ENCODE results near the gene PIP4K2A.

The PIP4K2A gene

GRCh38 chr10:22617051-22617450 is 97.3 kb downstream of the PIP4K2A start:
- no peak for DNase-seq

GRCh38 chr10:22615819-22616499 is 98.4 kb downstream of the PIP4K2A start:
- DNase-seq = peak; percentile 78

- no peak for DNase-seq
Observed at GRCh38 chr10:22615101-22615500, 99.3 kb downstream of the PIP4K2A start.

GRCh38 chr10:22613011-22613410 is 101.4 kb downstream of the PIP4K2A start:
- no peak for DNase-seq

GRCh38 chr10:22612318-22612717 is 102.1 kb downstream of the PIP4K2A start:
- peak; percentile 49 for DNase-seq

- DNase-seq = peak; percentile 91
Observed at GRCh38 chr10:22611425-22612115, 102.8 kb downstream of the PIP4K2A start.

- no peak for DNase-seq
Observed at GRCh38 chr10:22610610-22611009, 103.8 kb downstream of the PIP4K2A start.

- DNase-seq = no peak
Observed at GRCh38 chr10:22609719-22610465, 104.5 kb downstream of the PIP4K2A start.

GRCh38 chr10:22609251-22609650 is 105.1 kb downstream of the PIP4K2A start:
- no peak for DNase-seq

- no peak for DNase-seq
Observed at GRCh38 chr10:22607261-22607660, 107.1 kb downstream of the PIP4K2A start.

- peak; percentile 73 for DNase-seq
Observed at GRCh38 chr10:22606164-22606614, 108.2 kb downstream of the PIP4K2A start.

GRCh38 chr10:22605168-22605567 is 109.2 kb downstream of the PIP4K2A start:
- DNase-seq = no peak

GRCh38 chr10:22604344-22605126 is 109.8 kb downstream of the PIP4K2A start:
- no peak for DNase-seq

GRCh38 chr10:22603581-22603980 is 110.8 kb downstream of the PIP4K2A start:
- DNase-seq = no peak

- no peak for DNase-seq
Observed at GRCh38 chr10:22601618-22602017, 112.8 kb downstream of the PIP4K2A start.

GRCh38 chr10:22599636-22600228 is 114.6 kb downstream of the PIP4K2A start:
- DNase-seq = no peak

- no peak for DNase-seq
Observed at GRCh38 chr10:22599048-22599561, 115.3 kb downstream of the PIP4K2A start.

GRCh38 chr10:22598478-22598877 is 115.9 kb downstream of the PIP4K2A start:
- no peak for DNase-seq

GRCh38 chr10:22597138-22597537 is 117.2 kb downstream of the PIP4K2A start:
- DNase-seq = peak; percentile 57

- DNase-seq = no peak
Observed at GRCh38 chr10:22593636-22594198, 120.7 kb downstream of the PIP4K2A start.

GRCh38 chr10:22593026-22593425 is 121.4 kb downstream of the PIP4K2A start:
- no peak for DNase-seq

All from CD4-positive, alpha-beta T cell treated with Interleukin-17A for 1 hour (primary cell).